ENCODE data around the gene COL27A1.
"Not testable (repeated sequence)": the region's sequence is repeated elsewhere in the genome, so short reads cannot be mapped to it uniquely, and the experiment has no call there.

The COL27A1 gene

GRCh38 chr9:114330636-114331035 is 175.3 kb downstream of the COL27A1 start:
- H3K4me3 ChIP-seq (replicated peaks; ENCODE audit: low read depth, low read length): no peak overlapping the region
- TF ChIP-seq CTCF (IDR thresholded peaks at IDR 0.05; ENCODE audit: low read depth, low read length, missing control alignments): no peak

GRCh38 chr9:114331229-114332195 is 176.2 kb downstream of the COL27A1 start:
- DNase-seq (ENCODE audit: extremely low read depth, low read depth); H3K4me3 ChIP-seq (replicated peaks; ENCODE audit: low read depth, low read length): not testable (repeated sequence)

More at GRCh38 chr9:114330636-114331035, 175.3 kb downstream of the COL27A1 start:
- no peak for DNase-seq (ENCODE audit: extremely low read depth, low read depth)

DNA sequence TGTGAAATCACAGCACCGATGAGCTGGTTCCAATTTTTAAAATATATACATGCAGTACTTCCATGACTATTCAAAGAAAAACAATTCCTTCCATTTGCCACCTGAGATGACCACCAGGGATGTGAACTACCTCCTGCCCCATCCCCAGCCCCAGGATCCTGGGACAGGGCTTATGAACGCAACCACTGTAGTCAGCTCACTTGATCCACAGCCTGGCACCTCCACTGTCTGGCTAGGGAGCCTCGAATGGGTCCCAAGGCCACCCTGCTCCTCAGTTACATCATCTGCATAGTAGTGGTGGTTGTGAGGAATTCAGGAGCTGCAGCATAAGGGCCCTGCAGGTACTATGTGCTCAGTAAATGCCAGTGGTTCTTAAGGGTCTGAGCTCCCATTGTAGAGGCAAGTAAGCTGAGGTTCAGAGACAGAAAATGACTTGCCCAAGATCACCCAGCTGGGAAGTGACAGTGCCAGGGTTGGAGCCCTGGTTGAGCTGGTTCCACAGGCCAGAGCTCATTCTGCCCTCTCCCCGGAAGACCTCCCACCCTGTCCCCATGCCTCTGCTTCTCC is 177.2 kb downstream of the COL27A1 start:
- H3K4me3 ChIP-seq (replicated peaks; ENCODE audit: low read depth, low read length); DNase-seq (ENCODE audit: extremely low read depth, low read depth): not testable (repeated sequence)

- not testable (repeated sequence) for H3K4me3 ChIP-seq (replicated peaks; ENCODE audit: low read depth, low read length); DNase-seq (ENCODE audit: extremely low read depth, low read depth)
Measured at GRCh38 chr9:114333718-114334117, 178.4 kb downstream of the COL27A1 start.

GRCh38 chr9:114334490-114334889 is 179.2 kb downstream of the COL27A1 start:
- no peak for TF ChIP-seq CTCF (IDR thresholded peaks at IDR 0.05; ENCODE audit: low read depth, low read length, missing control alignments)

DNA sequence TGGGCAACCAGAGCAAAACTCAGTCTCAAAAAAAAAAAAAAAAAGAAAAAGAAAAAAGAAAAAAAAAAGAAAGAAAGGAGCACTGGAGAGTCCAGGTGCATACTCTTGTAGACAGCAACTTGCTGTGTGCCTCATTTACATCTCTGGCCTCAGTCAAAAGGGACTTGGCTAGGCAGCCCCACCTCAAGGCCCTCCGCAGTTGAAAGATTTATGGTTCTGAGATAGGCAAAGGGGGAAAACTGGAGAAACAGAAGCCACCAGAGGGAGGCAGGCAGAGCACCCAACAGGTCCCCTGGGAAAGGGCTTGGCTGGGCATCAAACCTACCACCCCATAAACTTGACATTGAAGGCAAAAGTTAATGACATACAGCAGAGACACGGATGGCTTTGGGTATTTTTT is 180.4 kb downstream of the COL27A1 start:
- H3K4me3 ChIP-seq (replicated peaks; ENCODE audit: low read depth, low read length): no peak overlapping the region
- no peak for TF ChIP-seq CTCF (IDR thresholded peaks at IDR 0.05; ENCODE audit: low read depth, low read length, missing control alignments)
- no peak for DNase-seq (ENCODE audit: extremely low read depth, low read depth)

More at GRCh38 chr9:114334490-114334889, 179.2 kb downstream of the COL27A1 start:
- no peak for DNase-seq (ENCODE audit: extremely low read depth, low read depth)
- H3K4me3 ChIP-seq (replicated peaks; ENCODE audit: low read depth, low read length): no peak overlapping the region

DNA sequence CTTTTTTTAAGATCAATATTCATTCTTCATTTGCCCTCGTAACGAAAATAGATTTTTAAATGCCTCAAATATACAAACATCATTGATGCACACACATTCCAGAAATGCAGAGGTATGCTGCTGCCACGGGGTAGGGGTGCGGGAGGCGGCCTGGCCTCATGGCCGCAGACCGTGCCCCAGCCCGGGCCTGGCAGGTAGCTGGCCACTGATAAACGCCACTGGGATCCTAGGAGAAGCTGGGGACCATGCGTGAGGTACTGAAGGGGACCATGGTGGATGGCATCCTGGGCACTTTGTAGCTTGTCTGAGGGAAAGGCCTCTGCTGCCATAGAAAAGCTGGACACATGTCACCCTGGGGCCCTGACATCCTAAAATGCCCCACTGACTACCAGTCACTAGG is 180.8 kb downstream of the COL27A1 start:
- TF ChIP-seq CTCF (IDR thresholded peaks at IDR 0.05; ENCODE audit: low read depth, low read length, missing control alignments): no peak
- no peak overlapping the region for H3K4me3 ChIP-seq (replicated peaks; ENCODE audit: low read depth, low read length)
- no peak for DNase-seq (ENCODE audit: extremely low read depth, low read depth)

- no peak overlapping the region for H3K4me3 ChIP-seq (replicated peaks; ENCODE audit: low read depth, low read length)
- no peak for TF ChIP-seq CTCF (IDR thresholded peaks at IDR 0.05; ENCODE audit: low read depth, low read length, missing control alignments)
- DNase-seq (ENCODE audit: extremely low read depth, low read depth): no peak
Measured at GRCh38 chr9:114336699-114337395, 181.5 kb downstream of the COL27A1 start.

Measured in HFF-Myc (cell line).